Fibroblast of mammary gland (primary cell): ENCODE data around the gene FARSB.
A peak's percentile ranks its signal among the peaks of the same experiment; 100 is the strongest.

Source experiments
- DNase-seq: peaks from one replicate; pipeline ENCODE4 v3.0.0-alpha.2; 2010; ENCODE audit warnings: low read depth
- H3K4me3 ChIP-seq: 2 replicates; pipeline ENCODE4 v1.5.1; 2011; ENCODE audit warnings: low read depth, mild to moderate bottlenecking, low read length, moderate library complexity; ENCODE audit not compliant: control insufficient read depth
- TF ChIP-seq, protein P1 (sequence below): conservative IDR thresholded peaks from 2 replicates; pipeline ENCODE4 v1.5.1; 2011; ENCODE audit warnings: low read depth, low read length, inconsistent platforms; ENCODE audit not compliant: control insufficient read depth, insufficient read depth

The FARSB gene

GRCh38 chr2:222655787-222656525 lies at the start of gene FARSB:
TSS of gene FARSB (minus strand) at chr2:222656092. CDS start at chr2:222656073, 19 bp downstream.
- peak within 1 kb of the TSS; percentile 99 for H3K4me3 ChIP-seq
- peak; percentile 95 for DNase-seq
- TF ChIP-seq, protein P1, sequence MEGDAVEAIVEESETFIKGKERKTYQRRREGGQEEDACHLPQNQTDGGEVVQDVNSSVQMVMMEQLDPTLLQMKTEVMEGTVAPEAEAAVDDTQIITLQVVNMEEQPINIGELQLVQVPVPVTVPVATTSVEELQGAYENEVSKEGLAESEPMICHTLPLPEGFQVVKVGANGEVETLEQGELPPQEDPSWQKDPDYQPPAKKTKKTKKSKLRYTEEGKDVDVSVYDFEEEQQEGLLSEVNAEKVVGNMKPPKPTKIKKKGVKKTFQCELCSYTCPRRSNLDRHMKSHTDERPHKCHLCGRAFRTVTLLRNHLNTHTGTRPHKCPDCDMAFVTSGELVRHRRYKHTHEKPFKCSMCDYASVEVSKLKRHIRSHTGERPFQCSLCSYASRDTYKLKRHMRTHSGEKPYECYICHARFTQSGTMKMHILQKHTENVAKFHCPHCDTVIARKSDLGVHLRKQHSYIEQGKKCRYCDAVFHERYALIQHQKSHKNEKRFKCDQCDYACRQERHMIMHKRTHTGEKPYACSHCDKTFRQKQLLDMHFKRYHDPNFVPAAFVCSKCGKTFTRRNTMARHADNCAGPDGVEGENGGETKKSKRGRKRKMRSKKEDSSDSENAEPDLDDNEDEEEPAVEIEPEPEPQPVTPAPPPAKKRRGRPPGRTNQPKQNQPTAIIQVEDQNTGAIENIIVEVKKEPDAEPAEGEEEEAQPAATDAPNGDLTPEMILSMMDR = no peak

DNA sequence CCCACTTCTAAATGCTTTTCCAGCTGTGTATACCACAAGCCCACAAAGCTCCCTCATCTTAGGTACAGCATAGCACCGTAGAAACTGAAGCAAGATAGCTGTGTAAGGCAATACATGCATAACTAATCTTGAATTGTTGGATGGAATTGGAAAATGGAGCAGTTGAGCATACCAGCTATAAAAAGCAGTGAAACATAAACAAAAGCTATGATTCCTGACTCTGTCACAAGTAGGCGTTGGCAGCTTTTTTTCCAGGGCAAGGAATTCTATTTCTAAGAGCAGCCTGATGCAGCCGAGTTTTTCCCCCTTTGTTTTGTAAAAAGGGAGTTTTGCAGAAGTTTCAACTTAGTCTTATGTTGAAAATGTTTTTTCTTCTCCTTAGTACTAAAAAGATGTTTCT lies 48.0 kb upstream of the FARSB start:
- no peak overlapping the region for H3K4me3 ChIP-seq
- TF ChIP-seq, protein P1 = no peak
- peak; percentile 30 for DNase-seq

GRCh38 chr2:222703091-222703490 lies 47.2 kb upstream of the FARSB start:
- no peak for DNase-seq
- no peak overlapping the region for H3K4me3 ChIP-seq
- TF ChIP-seq, protein P1 = no peak

DNA sequence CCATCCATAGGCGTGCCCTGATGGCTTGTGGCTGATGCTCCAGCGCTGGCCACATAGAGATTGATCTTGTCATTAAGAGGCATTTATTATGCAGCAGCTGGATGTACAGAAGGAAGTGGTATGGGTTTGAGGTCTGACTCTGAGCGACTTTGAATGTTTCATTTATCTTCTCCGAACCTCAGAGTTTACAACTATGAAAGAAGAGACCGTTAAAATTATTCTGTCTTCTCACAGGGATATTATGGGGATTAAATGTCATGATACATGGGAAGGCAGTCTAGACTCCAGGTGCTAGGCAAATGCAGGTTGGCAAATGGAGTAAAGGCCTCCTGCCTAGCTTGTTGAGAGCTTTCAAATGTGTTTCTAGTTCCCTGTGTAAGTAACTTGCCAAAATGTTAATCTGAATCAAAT lies 45.8 kb upstream of the FARSB start:
- DNase-seq = no peak
- TF ChIP-seq, protein P1 = no peak

DNA sequence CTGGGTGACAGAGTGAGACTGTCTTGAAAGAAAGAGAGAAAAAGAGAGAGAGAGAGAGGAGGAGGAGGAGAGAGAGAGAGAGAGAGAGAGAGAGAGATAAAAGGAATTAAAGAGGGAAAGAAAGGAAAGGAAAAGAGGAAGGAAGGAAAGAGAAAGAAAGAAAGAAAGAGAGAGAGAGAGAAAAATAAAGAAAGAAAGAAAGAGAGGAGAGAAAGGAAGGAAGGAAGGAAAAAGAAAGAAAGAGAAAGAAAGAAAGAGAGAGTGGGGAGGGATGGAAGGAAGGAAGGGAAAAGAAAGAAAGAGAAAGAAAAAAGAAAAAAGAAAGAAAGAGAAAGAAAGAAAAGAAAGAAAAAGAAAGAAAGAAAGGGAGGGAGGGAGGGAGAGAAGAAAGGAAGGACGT lies 45.3 kb upstream of the FARSB start:
- H3K4me3 ChIP-seq = no peak overlapping the region
- DNase-seq = no peak
- TF ChIP-seq, protein P1 = no peak

More for the DNA sequence above, 45.8 kb upstream of the FARSB start:
- no peak overlapping the region for H3K4me3 ChIP-seq

DNA sequence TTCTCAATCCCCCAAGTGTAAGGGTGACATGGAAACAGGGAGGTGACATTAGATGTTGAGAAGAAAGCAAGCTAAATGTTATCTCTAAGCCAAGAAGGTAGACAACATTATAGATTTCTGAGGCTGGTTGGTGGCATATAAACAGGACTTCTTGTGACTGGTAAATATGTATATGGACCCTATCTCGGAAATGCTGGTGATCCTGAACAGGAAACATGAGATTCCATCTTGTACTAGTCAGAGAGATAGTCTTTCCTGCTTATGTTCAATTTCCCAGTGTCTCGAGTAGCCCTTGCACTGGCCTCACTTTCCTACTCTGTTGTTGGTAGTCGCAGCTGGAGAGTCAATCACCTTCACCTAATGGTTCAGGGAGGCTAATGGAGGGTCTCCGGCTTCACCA lies 42.4 kb upstream of the FARSB start:
- H3K4me3 ChIP-seq = no peak overlapping the region
- no peak for DNase-seq
- TF ChIP-seq, protein P1 = no peak
